ENCODE results near the gene KLF15. TPM values are rescaled to one million over a fixed set of nuclear protein-coding genes. Genes with fewer than 3 reads are reported as not detected.

KLF15 gene
- polyA plus RNA-seq, 1 donor from 2014 or later: 0.46 TPM

- TF ChIP-seq EP300 (conservative IDR thresholded peaks at IDR 0.05; ENCODE audit: poor library complexity, severe bottlenecking) (no peak), POLR2AphosphoS5 (IDR thresholded peaks at IDR 0.05) (no peak), EZH2 (IDR thresholded peaks at IDR 0.05; ENCODE audit: borderline replicate concordance, insufficient read depth, low read length, poor library complexity, severe bottlenecking) (no peak), SMC3 (conservative IDR thresholded peaks at IDR 0.05; ENCODE audit: poor library complexity) (no peak), REST (IDR thresholded peaks at IDR 0.05; ENCODE audit: borderline replicate concordance) (no peak), MXI1 (conservative IDR thresholded peaks at IDR 0.05; ENCODE audit: poor library complexity, severe bottlenecking) (no peak), RAD21 (conservative IDR thresholded peaks at IDR 0.05) (no peak), TAF1 (IDR thresholded peaks at IDR 0.05; ENCODE audit: low read depth) (no peak)
- TF ChIP-seq, protein P1, sequence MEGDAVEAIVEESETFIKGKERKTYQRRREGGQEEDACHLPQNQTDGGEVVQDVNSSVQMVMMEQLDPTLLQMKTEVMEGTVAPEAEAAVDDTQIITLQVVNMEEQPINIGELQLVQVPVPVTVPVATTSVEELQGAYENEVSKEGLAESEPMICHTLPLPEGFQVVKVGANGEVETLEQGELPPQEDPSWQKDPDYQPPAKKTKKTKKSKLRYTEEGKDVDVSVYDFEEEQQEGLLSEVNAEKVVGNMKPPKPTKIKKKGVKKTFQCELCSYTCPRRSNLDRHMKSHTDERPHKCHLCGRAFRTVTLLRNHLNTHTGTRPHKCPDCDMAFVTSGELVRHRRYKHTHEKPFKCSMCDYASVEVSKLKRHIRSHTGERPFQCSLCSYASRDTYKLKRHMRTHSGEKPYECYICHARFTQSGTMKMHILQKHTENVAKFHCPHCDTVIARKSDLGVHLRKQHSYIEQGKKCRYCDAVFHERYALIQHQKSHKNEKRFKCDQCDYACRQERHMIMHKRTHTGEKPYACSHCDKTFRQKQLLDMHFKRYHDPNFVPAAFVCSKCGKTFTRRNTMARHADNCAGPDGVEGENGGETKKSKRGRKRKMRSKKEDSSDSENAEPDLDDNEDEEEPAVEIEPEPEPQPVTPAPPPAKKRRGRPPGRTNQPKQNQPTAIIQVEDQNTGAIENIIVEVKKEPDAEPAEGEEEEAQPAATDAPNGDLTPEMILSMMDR (IDR thresholded peaks at IDR 0.05; ENCODE audit: poor library complexity, severe bottlenecking): no peak
- Histone ChIP-seq H2AFZ (ENCODE audit: low read depth, low read length) (no peak overlapping the region), H3K4me2 (ENCODE audit: low read length) (no peak overlapping the region)
These were observed 45.6 kb upstream of the KLF15 start for GRCh38 chr3:126402666-126403302.

DNA sequence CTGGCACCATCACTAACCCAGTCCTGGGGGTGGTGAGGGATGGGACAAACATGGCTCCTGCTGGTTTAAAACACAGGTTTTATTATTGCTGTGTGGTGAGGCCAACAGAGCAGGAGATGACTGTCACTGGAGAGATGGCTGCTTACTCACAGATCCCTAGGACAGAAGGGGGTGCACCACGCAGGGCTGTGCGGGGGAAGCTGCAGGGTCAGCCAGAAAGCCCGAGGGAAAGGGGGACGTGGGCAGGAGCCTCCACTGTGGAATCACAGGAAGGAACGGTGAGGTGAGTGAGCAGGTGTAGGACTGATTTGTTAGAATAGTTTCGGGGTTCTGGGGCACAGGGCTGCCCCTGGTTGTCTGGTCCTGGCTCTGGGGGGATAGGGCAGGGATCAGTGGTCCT is 45.0 kb upstream of the KLF15 start:
- Histone ChIP-seq H4K20me1 (ENCODE audit: insufficient read depth) (no peaks in the 10 kb centered on the region), H3K36me3 (ENCODE audit: insufficient read depth, low read length) (no peaks in the 10 kb centered on the region), H3K27me3 (ENCODE audit: insufficient read depth, low read depth, low read length) (no peaks in the 10 kb centered on the region), H3K9me3 (ENCODE audit: low read length) (no peaks in the 10 kb centered on the region), H3K4me3 (ENCODE audit: low read length) (no peak overlapping the region), H3K79me2 (replicated peaks; ENCODE audit: insufficient read depth, low read length) (no peaks in the 10 kb centered on the region), H3K9ac (ENCODE audit: low read length) (no peak overlapping the region), H3K4me2 (ENCODE audit: low read length) (no peak overlapping the region), H2AFZ (ENCODE audit: low read depth, low read length) (no peak overlapping the region), H3K27ac (ENCODE audit: low read length) (no peak overlapping the region), H3F3A (ENCODE audit: insufficient read depth, low read length, poor library complexity, severe bottlenecking) (no peaks in the 10 kb centered on the region), H3K9me2 (ENCODE audit: insufficient read depth, low read length) (no peaks in the 10 kb centered on the region)
- no peak for TF ChIP-seq TAF1 (IDR thresholded peaks at IDR 0.05; ENCODE audit: low read depth)
- no peak for TF ChIP-seq SMC3 (conservative IDR thresholded peaks at IDR 0.05; ENCODE audit: poor library complexity)
- TF ChIP-seq MXI1 (conservative IDR thresholded peaks at IDR 0.05; ENCODE audit: poor library complexity, severe bottlenecking): no peak
- TF ChIP-seq REST (IDR thresholded peaks at IDR 0.05; ENCODE audit: borderline replicate concordance): no peak
- no peak for TF ChIP-seq EZH2 (IDR thresholded peaks at IDR 0.05; ENCODE audit: borderline replicate concordance, insufficient read depth, low read length, poor library complexity, severe bottlenecking)
- TF ChIP-seq RAD21 (conservative IDR thresholded peaks at IDR 0.05): no peak

More at GRCh38 chr3:126402666-126403302, 45.6 kb upstream of the KLF15 start:
- H3K4me3 ChIP-seq (ENCODE audit: low read length): no peak overlapping the region
- H3K9me3 ChIP-seq (ENCODE audit: low read length): no peaks in the 10 kb centered on the region
- H3K9me2 ChIP-seq (ENCODE audit: insufficient read depth, low read length): no peaks in the 10 kb centered on the region
- H3F3A ChIP-seq (ENCODE audit: insufficient read depth, low read length, poor library complexity, severe bottlenecking): no peaks in the 10 kb centered on the region
- no peaks in the 10 kb centered on the region for H3K27me3 ChIP-seq (ENCODE audit: insufficient read depth, low read depth, low read length)
- no peaks in the 10 kb centered on the region for H3K36me3 ChIP-seq (ENCODE audit: insufficient read depth, low read length)
- no peaks in the 10 kb centered on the region for H3K79me2 ChIP-seq (replicated peaks; ENCODE audit: insufficient read depth, low read length)
- no peak overlapping the region for H3K27ac ChIP-seq (ENCODE audit: low read length)
- H4K20me1 ChIP-seq (ENCODE audit: insufficient read depth): no peaks in the 10 kb centered on the region
- H3K9ac ChIP-seq (ENCODE audit: low read length): no peak overlapping the region

Data from neural cell (in vitro differentiated cells).